ENCODE data around the gene KCNJ11.

Gene KCNJ11

DNA sequence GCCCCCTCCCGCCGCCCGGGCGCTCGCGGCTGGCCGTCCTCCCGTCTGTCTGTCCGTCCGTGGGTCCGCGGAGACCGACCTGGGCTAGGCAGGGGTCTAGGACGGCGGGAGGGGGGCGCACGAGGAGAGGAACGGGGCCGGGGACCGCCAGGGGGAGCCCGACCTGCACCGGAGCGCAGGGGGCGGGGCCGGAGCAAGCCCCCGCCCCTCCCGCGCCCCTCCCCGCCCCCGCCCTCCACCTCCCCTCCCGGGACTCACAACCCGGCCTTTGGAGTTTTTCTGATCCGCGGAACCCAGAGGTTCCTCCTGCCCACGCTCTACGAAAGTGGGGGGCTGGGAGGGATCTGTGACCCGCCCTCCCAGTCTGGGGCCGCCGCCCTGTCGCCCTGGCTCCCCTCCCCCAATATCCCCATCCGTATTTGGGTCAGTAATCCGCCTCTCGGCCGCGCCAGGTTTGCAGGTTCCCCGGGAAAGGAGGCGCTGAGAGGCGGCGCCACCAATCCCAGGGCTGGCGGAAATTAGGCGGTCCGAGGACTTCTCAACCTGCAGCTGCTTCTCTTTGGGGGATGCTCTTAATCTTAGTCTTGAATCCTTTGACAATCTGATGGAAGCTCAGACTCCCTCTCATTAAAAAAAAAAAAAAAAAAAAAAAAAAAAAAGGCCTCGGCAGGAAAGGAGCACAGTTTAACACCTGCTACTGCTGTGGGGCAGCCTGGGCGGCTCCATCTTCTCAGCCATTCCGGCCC lies 925 bp upstream of the KCNJ11 start:
- DNase-seq: peak; percentile 79

DNA sequence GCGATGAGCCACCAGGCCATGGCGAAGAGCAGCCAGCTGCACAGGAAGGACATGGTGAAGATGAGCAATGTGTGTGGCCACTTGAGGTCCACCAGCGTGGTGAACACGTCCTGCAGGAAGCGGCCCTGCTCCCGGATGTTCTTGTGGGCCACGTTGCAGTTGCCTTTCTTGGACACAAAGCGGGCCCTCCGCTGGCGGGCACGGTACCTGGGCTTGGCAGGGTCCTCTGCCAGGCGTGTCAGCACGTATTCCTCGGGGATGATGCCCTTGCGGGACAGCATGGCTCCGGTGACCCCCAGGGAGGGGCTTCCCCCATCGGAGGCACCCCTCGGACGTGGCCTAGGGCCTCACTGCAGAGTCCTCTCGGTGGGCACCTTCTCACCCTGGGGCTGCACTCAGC lies 648 bp downstream of the KCNJ11 start:
- DNase-seq: no peak

DNA sequence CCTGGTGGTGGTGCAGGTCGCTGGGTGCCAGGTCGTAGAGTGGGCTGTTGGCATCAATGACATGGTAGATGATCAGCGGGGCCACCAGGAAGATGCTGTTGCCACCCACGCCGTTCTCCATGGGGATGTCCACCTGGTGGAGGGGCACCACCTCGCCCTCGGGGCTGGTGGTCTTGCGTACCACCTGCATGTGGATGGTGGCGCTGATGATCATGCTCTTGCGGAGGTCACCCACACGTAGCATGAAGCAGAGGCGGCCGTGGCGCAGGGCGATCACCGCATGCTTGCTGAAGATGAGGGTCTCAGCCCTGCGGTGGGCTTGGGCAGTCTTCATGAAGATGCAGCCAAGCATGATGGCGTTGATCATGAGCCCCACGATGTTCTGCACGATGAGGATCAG lies 1.2 kb downstream of the KCNJ11 start:
- no peak for DNase-seq

GRCh38 chr11:17386331-17387084 lies 2.0 kb downstream of the KCNJ11 start:
- no peak for DNase-seq

DNA sequence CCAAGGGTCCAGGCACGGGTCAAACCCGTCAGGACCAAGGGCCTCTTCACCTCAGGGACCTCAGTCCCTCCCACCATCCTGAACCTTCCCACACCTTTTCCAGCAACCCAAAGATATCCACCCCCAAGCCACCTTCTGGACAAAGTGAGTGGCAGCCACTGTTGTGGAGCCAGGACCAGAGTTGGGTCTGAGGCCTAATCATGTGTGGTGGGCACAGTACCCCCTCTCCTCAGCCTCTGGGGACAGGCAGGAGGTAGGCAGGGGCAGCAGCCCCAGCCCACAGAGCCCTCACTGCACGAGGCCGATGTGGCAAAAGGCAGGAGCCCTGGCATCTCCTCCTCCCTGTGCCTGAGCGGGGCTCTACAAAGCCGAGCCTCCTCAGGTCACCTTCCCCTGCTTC lies 2.5 kb downstream of the KCNJ11 start:
- no peak for DNase-seq

- DNase-seq: no peak
These were observed 3.0 kb downstream of the KCNJ11 start for GRCh38 chr11:17385492-17385891.

- DNase-seq: peak; percentile 49
These were observed 4.4 kb downstream of the KCNJ11 start for GRCh38 chr11:17384002-17384511.

DNA sequence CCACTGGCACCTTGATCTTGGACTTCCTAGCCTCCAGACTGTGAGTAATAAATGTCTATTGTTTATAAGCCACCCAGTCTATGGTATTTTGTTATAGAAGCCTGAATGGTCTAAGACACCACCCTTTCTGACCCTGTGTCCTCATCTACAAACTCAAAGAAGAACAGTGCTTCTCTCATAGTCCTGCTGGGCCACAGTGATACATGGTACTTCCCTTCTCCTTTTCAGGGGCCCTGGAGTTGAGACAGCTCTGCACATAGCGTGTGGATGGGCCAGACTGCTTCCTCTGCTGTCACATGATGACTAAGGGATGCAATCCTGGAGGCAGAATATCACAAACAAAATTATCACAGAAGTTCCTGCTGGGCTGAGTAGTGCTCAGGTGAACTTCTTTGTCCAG lies 5.0 kb downstream of the KCNJ11 start:
- no peak for DNase-seq

GRCh38 chr11:17382046-17382728 lies 6.3 kb downstream of the KCNJ11 start:
- no peak for DNase-seq

- DNase-seq: no peak
These were observed 7.3 kb downstream of the KCNJ11 start for GRCh38 chr11:17381156-17381555.

GRCh38 chr11:17379383-17380180 lies 8.9 kb downstream of the KCNJ11 start:
- DNase-seq: no peak

DNA sequence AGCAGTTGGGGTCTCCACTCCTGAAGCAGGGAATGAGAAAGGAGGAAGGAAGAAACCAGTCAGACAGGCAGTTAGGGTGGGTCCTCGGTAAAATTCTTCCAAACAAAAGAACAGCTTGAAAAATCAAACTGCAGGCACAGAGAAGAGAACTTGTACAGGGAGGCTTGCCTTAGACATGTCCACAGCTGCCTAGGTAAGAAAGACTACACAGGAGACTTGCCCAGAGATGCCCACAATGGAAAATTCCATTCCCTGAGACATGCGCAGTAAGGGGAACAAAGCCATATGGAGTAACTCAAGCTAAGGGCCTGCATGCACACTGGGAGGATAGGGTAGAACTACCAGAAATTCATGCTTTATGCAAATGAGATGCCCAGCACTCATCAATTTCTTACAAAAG lies 9.8 kb downstream of the KCNJ11 start:
- DNase-seq: no peak

- no peak for DNase-seq
These were observed 12.0 kb downstream of the KCNJ11 start for GRCh38 chr11:17376493-17376892.

DNA sequence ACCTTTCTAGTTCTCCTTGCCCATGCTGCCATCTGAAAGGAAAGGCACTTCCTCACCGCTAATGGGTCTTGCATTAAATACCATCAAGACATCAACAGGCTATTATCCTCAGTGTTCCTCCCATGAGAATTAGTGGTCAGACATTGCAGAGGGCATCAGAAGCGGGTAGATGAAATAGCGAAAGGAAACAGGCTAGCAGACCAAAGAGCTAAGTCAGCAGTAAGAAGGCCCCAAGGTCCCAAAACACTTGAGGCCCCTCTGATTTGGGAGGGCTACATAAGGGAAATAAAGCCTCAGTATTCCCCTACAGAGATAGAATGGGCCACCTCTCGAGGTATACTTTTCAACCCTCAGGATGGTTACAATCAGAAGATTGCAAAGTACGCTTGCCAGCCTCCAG lies 12.9 kb downstream of the KCNJ11 start:
- DNase-seq: no peak

DNA sequence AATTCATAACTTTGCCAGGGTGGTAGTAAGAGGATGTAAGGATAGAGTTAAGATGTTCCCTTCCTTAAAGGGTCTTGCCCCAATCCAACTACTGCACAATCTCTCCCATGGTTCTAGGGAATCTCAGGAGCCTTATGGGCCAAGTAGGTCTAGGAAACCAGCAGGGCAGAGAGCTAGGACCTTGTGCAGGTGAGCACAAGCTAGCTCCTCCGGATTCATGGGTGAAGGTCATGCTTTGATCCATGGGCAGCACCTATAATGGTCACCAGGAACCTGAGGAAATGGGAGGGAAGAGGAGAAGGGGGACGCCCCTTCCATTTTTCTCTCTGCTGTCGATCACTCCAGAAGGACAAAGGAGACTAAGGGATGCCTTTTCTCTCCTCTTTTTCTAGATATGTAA lies 16.8 kb downstream of the KCNJ11 start:
- no peak for DNase-seq

DNA sequence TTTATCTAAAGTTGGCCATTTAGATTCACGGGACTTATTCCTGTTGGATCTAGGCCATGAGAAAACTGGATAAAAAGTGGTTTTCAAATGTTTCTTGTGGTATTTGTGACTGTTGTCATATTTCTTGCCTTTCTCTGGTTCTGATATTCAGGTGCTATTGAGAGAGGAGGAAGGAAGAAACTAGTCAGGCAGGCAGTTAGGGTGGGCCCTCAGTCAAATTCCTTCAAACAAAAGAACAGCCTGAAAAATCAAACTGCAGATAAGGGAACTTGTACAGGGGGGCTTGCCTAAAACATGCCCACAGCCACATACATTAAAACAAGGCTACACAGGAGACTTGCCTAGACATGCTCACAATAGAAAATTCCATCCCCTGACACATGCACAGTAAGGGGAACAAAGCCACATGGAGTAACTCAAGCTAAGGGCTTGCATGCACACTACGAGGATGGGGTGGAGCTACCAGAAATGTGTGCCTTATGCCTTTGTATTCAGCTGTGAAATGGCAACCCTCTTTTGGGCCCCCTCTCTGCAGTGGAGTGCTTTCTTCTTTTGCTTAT lies 18.7 kb downstream of the KCNJ11 start:
- DNase-seq: no peak

- DNase-seq: no peak
These were observed 19.4 kb downstream of the KCNJ11 start for GRCh38 chr11:17369094-17369493.

- DNase-seq: no peak
These were observed 19.9 kb downstream of the KCNJ11 start for GRCh38 chr11:17368551-17368950.

- no peak for DNase-seq
These were observed 22.0 kb downstream of the KCNJ11 start for GRCh38 chr11:17366495-17366894.

- peak; percentile 66 for DNase-seq
These were observed 33.9 kb downstream of the KCNJ11 start for GRCh38 chr11:17354601-17354991.

- DNase-seq: no peak
These were observed 34.4 kb downstream of the KCNJ11 start for GRCh38 chr11:17353821-17354600.
